ENCODE measurements around the gene SHB. TPM values are rescaled to one million over a fixed set of nuclear protein-coding genes. Genes with fewer than 3 reads are reported as not detected.
A peak's percentile ranks its signal among the peaks of the same experiment; 100 is the strongest.

Gene SHB
- total and polyA plus RNA-seq, 2 donors (not counting 1 experiment from before 2014, with no cell fraction given): 9.9 to 13.9 TPM

DNA sequence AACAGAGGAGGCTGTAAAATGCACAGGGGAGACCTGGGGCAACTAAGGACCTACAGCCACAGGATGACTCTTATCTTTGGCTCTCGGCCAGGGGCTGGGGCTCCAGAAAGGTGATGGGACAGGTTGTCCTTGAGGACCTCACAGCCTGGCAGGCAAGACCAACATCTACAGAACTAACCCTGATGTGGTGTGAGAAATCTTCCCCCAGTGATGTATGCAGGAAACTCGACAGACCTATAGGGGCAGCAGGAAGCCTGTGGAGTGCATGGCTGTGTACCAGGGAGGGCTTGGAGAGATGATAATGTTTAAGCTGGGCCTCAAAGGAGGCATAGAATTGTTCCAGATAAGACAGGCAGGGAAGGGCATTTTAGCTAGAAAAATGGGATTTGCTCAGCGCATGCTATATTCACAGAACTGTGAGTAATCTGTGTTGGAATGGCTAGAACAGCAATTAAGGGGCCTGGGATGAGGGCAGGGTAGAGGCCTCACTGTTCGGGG is 96.6 kb downstream of the SHB start:
- Histone ChIP-seq H3K9ac (ENCODE audit: insufficient read depth, low read length) (no peak overlapping the region), H3K36me3 (ENCODE audit: control insufficient read depth, insufficient read depth, low read length) (peaks cover 7% of the 10 kb centered on the region), H2AFZ (ENCODE audit: low read length) (no peak overlapping the region), H3K4me2 (ENCODE audit: extremely low read depth, insufficient read depth, low read length) (no peak overlapping the region), H3K4me3 (replicated peaks in 1 of 4; ENCODE audit: control extremely low read depth in 1 of 4, insufficient read depth in 1 of 4, low read depth in 3 of 4, low read length in 4 of 4) (no peak overlapping the region), H3K79me2 (ENCODE audit: control insufficient read depth, insufficient read depth, low read length) (peaks cover 24% of the 10 kb centered on the region), H3K27ac (ENCODE audit: insufficient read depth, low read length) (no peak overlapping the region), H4K20me1 (ENCODE audit: control insufficient read depth, extremely low read depth, insufficient read depth, low read length) (no peaks in the 10 kb centered on the region), H3K4me1 (ENCODE audit: control insufficient read depth, extremely low read depth, insufficient read depth, low read length) (peaks cover 15% of the 10 kb centered on the region), H3K9me3 (ENCODE audit: control insufficient read depth, insufficient read depth, low read depth, low read length) (no peaks in the 10 kb centered on the region), H3K27me3 (ENCODE audit: control insufficient read depth, insufficient read depth, low read length) (no peaks in the 10 kb centered on the region)
- TF ChIP-seq, protein P1, sequence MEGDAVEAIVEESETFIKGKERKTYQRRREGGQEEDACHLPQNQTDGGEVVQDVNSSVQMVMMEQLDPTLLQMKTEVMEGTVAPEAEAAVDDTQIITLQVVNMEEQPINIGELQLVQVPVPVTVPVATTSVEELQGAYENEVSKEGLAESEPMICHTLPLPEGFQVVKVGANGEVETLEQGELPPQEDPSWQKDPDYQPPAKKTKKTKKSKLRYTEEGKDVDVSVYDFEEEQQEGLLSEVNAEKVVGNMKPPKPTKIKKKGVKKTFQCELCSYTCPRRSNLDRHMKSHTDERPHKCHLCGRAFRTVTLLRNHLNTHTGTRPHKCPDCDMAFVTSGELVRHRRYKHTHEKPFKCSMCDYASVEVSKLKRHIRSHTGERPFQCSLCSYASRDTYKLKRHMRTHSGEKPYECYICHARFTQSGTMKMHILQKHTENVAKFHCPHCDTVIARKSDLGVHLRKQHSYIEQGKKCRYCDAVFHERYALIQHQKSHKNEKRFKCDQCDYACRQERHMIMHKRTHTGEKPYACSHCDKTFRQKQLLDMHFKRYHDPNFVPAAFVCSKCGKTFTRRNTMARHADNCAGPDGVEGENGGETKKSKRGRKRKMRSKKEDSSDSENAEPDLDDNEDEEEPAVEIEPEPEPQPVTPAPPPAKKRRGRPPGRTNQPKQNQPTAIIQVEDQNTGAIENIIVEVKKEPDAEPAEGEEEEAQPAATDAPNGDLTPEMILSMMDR (conservative IDR thresholded peaks at IDR 0.05 in 1 of 2, IDR thresholded peaks at IDR 0.05 in 1 of 2; ENCODE audit: low read depth in 1 of 2, low read length in 2 of 2): peak in 1 of 2 donors; percentile 52
- no peak for TF ChIP-seq EZH2 (IDR thresholded peaks at IDR 0.05; ENCODE audit: low read length, missing control alignments)
- peak; percentile 39 to 42 for DNase-seq (ENCODE audit: low read depth in 2 of 2)

DNA sequence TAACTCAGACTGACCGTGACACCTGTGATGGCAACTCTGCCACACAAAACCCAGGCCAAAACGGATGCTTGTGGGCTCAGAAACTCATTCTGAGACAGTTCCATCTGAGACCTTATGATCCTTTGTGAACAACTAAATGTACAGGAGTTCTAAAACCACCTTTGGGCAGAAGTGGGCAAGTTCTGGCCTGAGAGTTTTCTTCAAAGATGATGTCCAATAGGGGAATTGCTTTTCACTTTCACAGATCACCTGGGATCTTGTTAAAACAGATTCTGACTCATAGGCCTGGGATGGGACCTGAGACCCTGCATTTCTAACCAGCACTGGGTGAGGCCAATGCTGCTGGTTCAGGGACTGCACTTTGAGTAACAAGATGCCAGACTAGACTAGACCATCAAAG is 97.3 kb downstream of the SHB start:
- peaks cover 24% of the 10 kb centered on the region for H3K79me2 ChIP-seq (ENCODE audit: control insufficient read depth, insufficient read depth, low read length)
- H4K20me1 ChIP-seq (ENCODE audit: control insufficient read depth, extremely low read depth, insufficient read depth, low read length): no peaks in the 10 kb centered on the region
- no peak overlapping the region for H3K4me3 ChIP-seq (replicated peaks in 1 of 4; ENCODE audit: control extremely low read depth in 1 of 4, insufficient read depth in 1 of 4, low read depth in 3 of 4, low read length in 4 of 4)
- H3K36me3 ChIP-seq (ENCODE audit: control insufficient read depth, insufficient read depth, low read length): peaks cover 7% of the 10 kb centered on the region
- no peak overlapping the region for H3K27ac ChIP-seq (ENCODE audit: insufficient read depth, low read length)
- no peaks in the 10 kb centered on the region for H3K27me3 ChIP-seq (ENCODE audit: control insufficient read depth, insufficient read depth, low read length)
- H2AFZ ChIP-seq (ENCODE audit: low read length): no peak overlapping the region
- no peaks in the 10 kb centered on the region for H3K9me3 ChIP-seq (ENCODE audit: control insufficient read depth, insufficient read depth, low read depth, low read length)
- peaks cover 15% of the 10 kb centered on the region for H3K4me1 ChIP-seq (ENCODE audit: control insufficient read depth, extremely low read depth, insufficient read depth, low read length)
- H3K9ac ChIP-seq (ENCODE audit: insufficient read depth, low read length): no peak overlapping the region
- no peak for DNase-seq (ENCODE audit: low read depth in 2 of 2)
- TF ChIP-seq EZH2 (IDR thresholded peaks at IDR 0.05; ENCODE audit: low read length, missing control alignments): no peak
- TF ChIP-seq, protein P1 (conservative IDR thresholded peaks at IDR 0.05 in 1 of 2, IDR thresholded peaks at IDR 0.05 in 1 of 2; ENCODE audit: low read depth in 1 of 2, low read length in 2 of 2): no peak
- H3K4me2 ChIP-seq (ENCODE audit: extremely low read depth, insufficient read depth, low read length): no peak overlapping the region

DNA sequence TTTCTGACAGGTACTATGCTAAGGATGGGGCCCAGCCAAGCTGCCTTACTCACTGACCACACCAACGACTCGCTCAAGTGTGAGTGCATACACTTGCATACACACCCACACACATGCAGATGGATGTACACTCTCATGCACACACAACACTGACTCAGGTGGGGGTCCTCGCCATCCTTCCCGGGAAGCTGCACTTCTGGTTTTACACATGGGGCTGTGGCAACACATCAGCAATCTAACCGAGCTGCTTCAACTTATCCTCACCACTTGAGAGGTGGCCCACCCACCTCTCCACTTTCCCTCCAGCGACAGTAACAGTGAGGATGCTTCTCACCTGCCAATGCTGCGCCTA is 97.9 kb downstream of the SHB start:
- H3K27ac ChIP-seq (ENCODE audit: insufficient read depth, low read length): no peak overlapping the region
- H2AFZ ChIP-seq (ENCODE audit: low read length): no peak overlapping the region
- H3K4me2 ChIP-seq (ENCODE audit: extremely low read depth, insufficient read depth, low read length): no peak overlapping the region
- H3K9ac ChIP-seq (ENCODE audit: insufficient read depth, low read length): no peak overlapping the region
- H3K36me3 ChIP-seq (ENCODE audit: control insufficient read depth, insufficient read depth, low read length): peaks cover 7% of the 10 kb centered on the region
- H3K4me3 ChIP-seq (replicated peaks in 1 of 4; ENCODE audit: control extremely low read depth in 1 of 4, insufficient read depth in 1 of 4, low read depth in 3 of 4, low read length in 4 of 4): no peak overlapping the region
- H3K4me1 ChIP-seq (ENCODE audit: control insufficient read depth, extremely low read depth, insufficient read depth, low read length): peaks cover 14% of the 10 kb centered on the region
- no peaks in the 10 kb centered on the region for H3K9me3 ChIP-seq (ENCODE audit: control insufficient read depth, insufficient read depth, low read depth, low read length)
- peak in 1 of 2 donors; percentile 58 for DNase-seq (ENCODE audit: low read depth in 2 of 2)
- H3K79me2 ChIP-seq (ENCODE audit: control insufficient read depth, insufficient read depth, low read length): peaks cover 24% of the 10 kb centered on the region
- no peaks in the 10 kb centered on the region for H3K27me3 ChIP-seq (ENCODE audit: control insufficient read depth, insufficient read depth, low read length)
- no peaks in the 10 kb centered on the region for H4K20me1 ChIP-seq (ENCODE audit: control insufficient read depth, extremely low read depth, insufficient read depth, low read length)
- TF ChIP-seq EZH2 (IDR thresholded peaks at IDR 0.05; ENCODE audit: low read length, missing control alignments): no peak
- TF ChIP-seq, protein P1 (conservative IDR thresholded peaks at IDR 0.05 in 1 of 2, IDR thresholded peaks at IDR 0.05 in 1 of 2; ENCODE audit: low read depth in 1 of 2, low read length in 2 of 2): no peak
